H9 (cell line): ENCODE results near the gene MAD1L1. TPM values are rescaled to one million over a fixed set of nuclear protein-coding genes. Genes with fewer than 3 reads are reported as not detected.

ENCODE experiments used
- DNase-seq: peaks from one replicate; pipeline ENCODE4 v3.0.0-alpha.2; 2017
- H2AFZ ChIP-seq: one replicate; pipeline ENCODE4 v1.6.1; 2013; ENCODE audit warnings: mild to moderate bottlenecking, low read length, control low read depth, moderate library complexity
- H2AK5ac ChIP-seq: 2 replicates; pipeline ENCODE4 v1.6.1; 2013; ENCODE audit warnings: low read length, control low read depth, mixed read lengths; ENCODE audit not compliant: insufficient read length
- H2BK120ac ChIP-seq: one replicate; pipeline ENCODE4 v1.6.1; 2013; ENCODE audit warnings: low read depth, mild to moderate bottlenecking, low read length, control low read depth, inconsistent platforms; ENCODE audit not compliant: poor library complexity, severe bottlenecking
- H2BK12ac ChIP-seq: 2 replicates; pipeline ENCODE4 v1.6.1; 2013; ENCODE audit warnings: low read length, control low read depth, mixed read lengths, low read depth; ENCODE audit not compliant: insufficient read length
- H2BK15ac ChIP-seq: 2 replicates; pipeline ENCODE4 v1.6.1; 2013; ENCODE audit warnings: low read depth, low read length, control low read depth
- H2BK20ac ChIP-seq: one replicate; pipeline ENCODE4 v1.6.1; 2013; ENCODE audit warnings: low read depth, mild to moderate bottlenecking, low read length, control low read depth, inconsistent platforms; ENCODE audit not compliant: poor library complexity, severe bottlenecking
- H2BK5ac ChIP-seq: 2 replicates; pipeline ENCODE4 v1.6.1; 2013; ENCODE audit warnings: low read length, control low read depth, mixed read lengths; ENCODE audit not compliant: insufficient read length
- H3K14ac ChIP-seq: 2 replicates; pipeline ENCODE4 v1.6.1; 2013; ENCODE audit warnings: low read length, control low read depth; ENCODE audit not compliant: insufficient read depth
- H3K18ac ChIP-seq: 2 replicates; pipeline ENCODE4 v1.6.1; 2013; ENCODE audit warnings: low read depth, mild to moderate bottlenecking, mixed read lengths, low read length, control low read depth; ENCODE audit not compliant: insufficient read length
- H3K23ac ChIP-seq: 2 replicates; pipeline ENCODE4 v1.6.1; 2013; ENCODE audit warnings: low read length, control low read depth, mixed read lengths, low read depth; ENCODE audit not compliant: insufficient read length
- H3K23me2 ChIP-seq: 2 replicates; pipeline ENCODE4 v1.6.1; 2013; ENCODE audit warnings: low read depth, mild to moderate bottlenecking, mixed read lengths, low read length, control low read depth; ENCODE audit not compliant: insufficient read length, poor library complexity, severe bottlenecking
- H3K27ac ChIP-seq: 2 replicates; pipeline ENCODE4 v1.5.1; 2013; ENCODE audit warnings: low read length, control low read depth, mixed read lengths, low read depth; ENCODE audit not compliant: insufficient read length
- H3K27me3 ChIP-seq: 2 replicates; pipeline ENCODE4 v1.6.1; 2013; ENCODE audit warnings: low read length, control low read depth, inconsistent platforms; ENCODE audit not compliant: insufficient read depth
- H3K4ac ChIP-seq: 2 replicates; pipeline ENCODE4 v1.6.1; 2013; ENCODE audit warnings: low read depth, mild to moderate bottlenecking, control low read depth, inconsistent platforms, low read length, moderate library complexity
- H3K4me1 ChIP-seq: 2 replicates; pipeline ENCODE4 v1.6.1; 2013; ENCODE audit warnings: low read length, control low read depth, inconsistent platforms; ENCODE audit not compliant: insufficient read depth
- H3K4me2 ChIP-seq: 2 replicates; pipeline ENCODE4 v1.6.1; 2013; ENCODE audit warnings: low read length, control low read depth, mixed read lengths; ENCODE audit not compliant: insufficient read length, insufficient read depth
- H3K56ac ChIP-seq: 2 replicates; pipeline ENCODE4 v1.6.1; 2013; ENCODE audit warnings: low read depth, mild to moderate bottlenecking, mixed read lengths, low read length, control low read depth; ENCODE audit not compliant: insufficient read length
- H3K79me1 ChIP-seq: 2 replicates; pipeline ENCODE4 v1.6.1; 2013; ENCODE audit warnings: low read depth, mild to moderate bottlenecking, moderate library complexity, low read length, control low read depth, inconsistent platforms; ENCODE audit not compliant: insufficient read depth, poor library complexity, severe bottlenecking
- H3K79me2 ChIP-seq: 2 replicates; pipeline ENCODE4 v1.6.1; 2013; ENCODE audit warnings: low read length, control low read depth, inconsistent platforms; ENCODE audit not compliant: insufficient read depth
- H3K9ac ChIP-seq: 2 replicates; pipeline ENCODE4 v1.6.1; 2013; ENCODE audit warnings: low read length, control low read depth, mixed read lengths; ENCODE audit not compliant: insufficient read length; ENCODE audit errors: extremely low read depth
- H3K9me3 ChIP-seq: one replicate; pipeline ENCODE4 v1.6.1; 2013; ENCODE audit warnings: low read depth, low read length, inconsistent platforms; ENCODE audit not compliant: control insufficient read depth
- H3T11ph ChIP-seq: one replicate; pipeline ENCODE4 v1.6.1; 2013; ENCODE audit warnings: mild to moderate bottlenecking, low read length, control low read depth, inconsistent platforms
- H4K20me1 ChIP-seq: one replicate; pipeline ENCODE4 v1.6.1; 2013; ENCODE audit not compliant: control insufficient read depth, insufficient read length, insufficient read depth
- H4K5ac ChIP-seq: 2 replicates; pipeline ENCODE4 v1.6.1; 2013; ENCODE audit warnings: low read depth, mild to moderate bottlenecking, mixed read lengths, low read length, control low read depth; ENCODE audit not compliant: insufficient read length
- H4K8ac ChIP-seq: replicated peaks from 2 replicates; pipeline ENCODE4 v1.6.1; 2013; ENCODE audit warnings: low read length, control low read depth, mixed read lengths, low read depth; ENCODE audit not compliant: insufficient read length
- H4K91ac ChIP-seq: 2 replicates; pipeline ENCODE4 v1.6.1; 2013; ENCODE audit warnings: low read depth, mild to moderate bottlenecking, moderate library complexity, mixed read lengths, low read length, control low read depth; ENCODE audit not compliant: insufficient read length
- H3K27ac Mint-ChIP-seq, 3 experiments: 2 replicates in 2 of 3; 3 replicates in 1 of 3; pipeline ENCODE4 v1.8.0; 2020 to 2021; ENCODE audit warnings: mixed read lengths in 3 of 3, mild to moderate bottlenecking in 1 of 3, moderate library complexity in 1 of 3
- H3K27me3 Mint-ChIP-seq: 2 replicates; pipeline ENCODE4 v1.8.0; 2021; ENCODE audit warnings: low read depth, mild to moderate bottlenecking, moderate library complexity, mixed read lengths
- H3K36me3 Mint-ChIP-seq, 3 experiments: 2 replicates in 2 of 3; 3 replicates in 1 of 3; pipeline ENCODE4 v1.8.0; 2020 to 2021; ENCODE audit warnings: low read depth in 3 of 3, mixed read lengths in 3 of 3; ENCODE audit not compliant: insufficient read depth in 1 of 3
- H3K4me1 Mint-ChIP-seq, 2 experiments: 2 replicates each; pipeline ENCODE4 v1.8.0; 2020; ENCODE audit warnings: mixed read lengths in 2 of 2
- H3K4me3 Mint-ChIP-seq, 2 experiments: 2 replicates in 1 of 2; 3 replicates in 1 of 2; pipeline ENCODE4 v1.8.0; 2020 to 2021; ENCODE audit warnings: mild to moderate bottlenecking in 2 of 2, mixed read lengths in 2 of 2, moderate library complexity in 1 of 2
- H3K9me3 Mint-ChIP-seq, 2 experiments: 2 replicates in 1 of 2; 3 replicates in 1 of 2; pipeline ENCODE4 v1.8.0; 2020; ENCODE audit warnings: mild to moderate bottlenecking in 2 of 2, mixed read lengths in 2 of 2, moderate library complexity in 1 of 2
- WGBS: extraction: QIAGEN DNeasy Blood & Tissue Kit; methylation state at CpG from one replicate; pipeline ENCODE4 v1.1.7; 2013; ENCODE audit warnings: missing lambda C conversion rate, low lambda C conversion rate, mixed read lengths; ENCODE audit not compliant: insufficient read length; ENCODE audit errors: extremely low coverage; 5-methylcytosine and 5-hydroxymethylcytosine counted together
- total RNA-seq: library from RNA; stranded (reverse); gene quantifications from 2 replicates; pipeline ENCODE4 v1.2.1, GENCODE V29; 2021
- TF ChIP-seq, protein P1 (sequence below): fragments of 200-600 bp; sonication (generic); conservative IDR thresholded peaks from 3 replicates; pipeline ENCODE4 v1.8.0; 2021; ENCODE audit warnings: antibody characterized with exemption, mild to moderate bottlenecking

Gene MAD1L1
- total RNA-seq, 1 experiment from 2014 or later: 39.0 TPM

- H2AFZ ChIP-seq: no peak overlapping the region
- H3K9ac ChIP-seq: no peak overlapping the region
- no CpG with 5 or more reads among the region's 13 CpGs for WGBS
- no peak overlapping the region for H3K23ac ChIP-seq
- H4K20me1 ChIP-seq: no peaks in the 10 kb centered on the region
- no peak overlapping the region for H2AK5ac ChIP-seq
- no peak overlapping the region for H3T11ph ChIP-seq
- H2BK15ac ChIP-seq: no peak overlapping the region
- TF ChIP-seq, protein P1, sequence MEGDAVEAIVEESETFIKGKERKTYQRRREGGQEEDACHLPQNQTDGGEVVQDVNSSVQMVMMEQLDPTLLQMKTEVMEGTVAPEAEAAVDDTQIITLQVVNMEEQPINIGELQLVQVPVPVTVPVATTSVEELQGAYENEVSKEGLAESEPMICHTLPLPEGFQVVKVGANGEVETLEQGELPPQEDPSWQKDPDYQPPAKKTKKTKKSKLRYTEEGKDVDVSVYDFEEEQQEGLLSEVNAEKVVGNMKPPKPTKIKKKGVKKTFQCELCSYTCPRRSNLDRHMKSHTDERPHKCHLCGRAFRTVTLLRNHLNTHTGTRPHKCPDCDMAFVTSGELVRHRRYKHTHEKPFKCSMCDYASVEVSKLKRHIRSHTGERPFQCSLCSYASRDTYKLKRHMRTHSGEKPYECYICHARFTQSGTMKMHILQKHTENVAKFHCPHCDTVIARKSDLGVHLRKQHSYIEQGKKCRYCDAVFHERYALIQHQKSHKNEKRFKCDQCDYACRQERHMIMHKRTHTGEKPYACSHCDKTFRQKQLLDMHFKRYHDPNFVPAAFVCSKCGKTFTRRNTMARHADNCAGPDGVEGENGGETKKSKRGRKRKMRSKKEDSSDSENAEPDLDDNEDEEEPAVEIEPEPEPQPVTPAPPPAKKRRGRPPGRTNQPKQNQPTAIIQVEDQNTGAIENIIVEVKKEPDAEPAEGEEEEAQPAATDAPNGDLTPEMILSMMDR: no peak
- no peaks in the 10 kb centered on the region for H3K9me3 ChIP-seq
- no peak overlapping the region for H2BK5ac ChIP-seq
- H3K14ac ChIP-seq: no peak overlapping the region
- H3K9me3 Mint-ChIP-seq: no peaks in the 10 kb centered on the region
- no peaks in the 10 kb centered on the region for H3K4me1 Mint-ChIP-seq
- H3K27ac ChIP-seq: no peak overlapping the region
- no peaks in the 10 kb centered on the region for H3K23me2 ChIP-seq
- peaks cover 5% of the 10 kb centered on the region for H3K79me1 ChIP-seq
- H3K4me3 Mint-ChIP-seq: no peak overlapping the region
- no peaks in the 10 kb centered on the region for H3K4me1 ChIP-seq
- no peak overlapping the region for H3K4me2 ChIP-seq
- H3K27me3 ChIP-seq: no peaks in the 10 kb centered on the region
- H4K91ac ChIP-seq: no peak overlapping the region
- no peak overlapping the region for H3K56ac ChIP-seq
- H3K27ac Mint-ChIP-seq: peak overlapping the region in 1 of 3 experiments; percentile 76; a peak in 2 of 7 replicates
- H3K36me3 Mint-ChIP-seq: peaks cover 27 to 77% (median 68%) of the 10 kb centered on the region in 3 experiments; a peak in 6 of 7 replicates
- no peak overlapping the region for H4K8ac ChIP-seq
- no peak overlapping the region for H3K18ac ChIP-seq
- no peak overlapping the region for H4K5ac ChIP-seq
- DNase-seq: no peak
- no peak overlapping the region for H2BK120ac ChIP-seq
- H3K79me2 ChIP-seq: no peaks in the 10 kb centered on the region; the same call in 1 of the 2 replicates
- no peak overlapping the region for H2BK20ac ChIP-seq
- H3K27me3 Mint-ChIP-seq: no peaks in the 10 kb centered on the region
- no peak overlapping the region for H2BK12ac ChIP-seq
- H3K4ac ChIP-seq: no peak overlapping the region
These were observed 8.2 kb downstream of the MAD1L1 start for GRCh38 chr7:2224491-2224928.
